GM18867 (cell line): Measurements from ENCODE around the gene ARHGAP32.
"Not testable (repeated sequence)": the region's sequence is repeated elsewhere in the genome, so short reads cannot be mapped to it uniquely, and the experiment has no call there.

Experiments used
- ATAC-seq: cut with Tn5 transposase; IDR thresholded peaks from one replicate; pipeline ENCODE4 v1.9.1; 2021; ENCODE audit warnings: mild to moderate bottlenecking, moderate library complexity; ENCODE audit not compliant: unreplicated experiment

The ARHGAP32 gene

DNA sequence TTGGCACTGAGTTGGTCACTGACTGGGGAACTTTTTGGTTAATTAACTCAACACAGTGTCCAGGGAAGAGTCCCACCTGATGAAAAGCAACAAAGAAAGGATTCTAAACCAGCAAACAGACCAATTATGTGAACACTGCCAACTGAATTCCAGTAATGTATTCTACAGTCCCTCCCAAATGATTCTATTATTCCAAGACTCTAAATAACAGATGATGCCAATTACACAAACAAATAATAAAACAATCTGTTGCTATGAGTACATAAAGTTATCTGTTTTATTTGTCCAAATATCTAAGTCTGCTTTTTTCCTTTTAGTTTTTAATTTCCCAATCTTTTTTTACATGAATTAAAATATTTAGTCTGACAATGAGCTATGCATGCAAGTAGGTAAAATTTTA lies 151.2 kb downstream of the ARHGAP32 start:
- ATAC-seq, result no peak

DNA sequence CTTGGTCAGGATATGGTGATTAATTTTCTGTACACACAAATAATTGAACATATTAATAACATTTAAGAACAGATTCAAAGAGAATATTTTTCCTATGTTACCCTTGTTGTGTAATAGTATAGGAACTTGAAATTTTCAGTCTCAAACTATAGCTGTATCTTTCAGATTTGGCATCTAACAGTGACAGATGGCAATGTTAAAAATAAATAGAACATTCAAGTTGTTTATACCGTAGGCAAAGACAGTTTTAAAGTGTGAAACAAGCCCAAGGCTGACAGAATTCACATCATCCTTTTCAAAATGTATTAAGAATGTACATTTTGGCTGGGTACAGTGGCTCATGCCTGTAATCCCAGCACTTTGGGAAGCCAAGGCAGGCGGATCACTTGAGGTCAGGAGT lies 156.9 kb downstream of the ARHGAP32 start:
- ATAC-seq, result no peak

DNA sequence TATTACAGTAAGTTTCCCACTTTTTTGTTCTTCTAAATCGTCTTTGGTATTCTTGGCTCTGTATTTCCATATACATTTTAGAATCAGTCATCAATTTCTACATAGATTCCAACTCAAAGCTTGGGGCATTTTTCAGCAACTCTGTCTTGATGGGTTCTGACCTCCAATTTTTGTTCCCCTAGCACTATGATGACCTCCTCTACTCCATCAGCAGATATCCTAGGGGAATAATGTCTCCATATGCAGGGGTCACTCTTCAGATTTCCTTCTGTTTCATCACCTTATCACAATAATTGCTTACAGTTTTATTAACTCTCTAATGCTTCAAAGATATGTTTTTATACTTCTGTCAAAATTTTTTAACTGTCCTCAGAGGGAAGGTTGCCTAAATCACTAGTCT lies 158.1 kb downstream of the ARHGAP32 start:
- no peak for ATAC-seq

DNA sequence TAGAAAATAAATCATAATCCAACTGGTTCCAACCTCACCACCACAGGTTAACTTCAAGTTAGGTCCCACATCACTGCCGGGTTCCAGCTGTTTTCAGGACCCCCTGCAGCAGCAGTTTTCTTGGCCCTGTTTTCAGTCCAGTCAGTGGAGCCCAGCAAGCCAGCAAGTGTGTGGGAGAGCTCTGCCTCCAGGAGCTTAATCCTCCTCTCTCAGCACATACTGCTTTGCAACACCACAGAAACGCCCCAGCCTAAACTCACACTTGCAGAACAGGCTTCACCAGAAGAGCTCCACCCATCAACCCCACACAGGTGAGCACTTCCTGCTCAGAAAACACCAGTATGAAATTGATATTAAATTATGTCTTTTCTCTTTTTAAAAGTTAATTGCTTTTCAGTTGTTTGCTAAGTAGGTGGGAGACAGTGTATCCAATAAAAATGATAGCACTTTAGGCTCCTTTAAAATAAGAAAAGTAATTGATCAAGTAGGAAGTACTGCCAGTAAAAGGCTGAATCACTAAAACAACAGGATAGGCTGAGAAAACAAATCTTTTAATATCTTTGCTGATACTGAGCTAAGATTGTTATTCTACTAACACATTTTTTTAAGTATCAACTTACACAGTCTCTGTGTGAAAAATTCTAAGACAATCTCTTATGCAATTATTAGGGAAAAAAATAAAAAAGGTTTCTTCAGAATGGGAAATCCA lies 168.0 kb downstream of the ARHGAP32 start:
- ATAC-seq, result no peak

DNA sequence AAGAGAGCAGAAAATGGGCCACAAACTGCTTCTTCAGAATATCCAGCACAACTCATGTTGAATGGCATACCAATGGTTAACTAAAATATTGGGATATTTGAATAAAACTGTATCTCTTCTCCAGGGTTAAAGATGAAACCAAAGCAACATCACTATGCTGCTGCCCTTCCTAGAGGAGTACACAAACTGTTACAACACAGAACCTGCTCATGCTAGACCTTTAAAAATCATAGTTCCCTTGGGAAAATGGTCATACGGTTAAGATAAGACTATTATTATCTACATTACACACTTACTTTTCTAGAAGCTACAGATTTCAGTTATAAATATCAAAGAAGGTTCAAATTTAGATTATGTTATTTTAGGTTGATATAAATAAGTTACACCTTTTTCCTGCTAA lies 170.8 kb downstream of the ARHGAP32 start:
- no peak for ATAC-seq

DNA sequence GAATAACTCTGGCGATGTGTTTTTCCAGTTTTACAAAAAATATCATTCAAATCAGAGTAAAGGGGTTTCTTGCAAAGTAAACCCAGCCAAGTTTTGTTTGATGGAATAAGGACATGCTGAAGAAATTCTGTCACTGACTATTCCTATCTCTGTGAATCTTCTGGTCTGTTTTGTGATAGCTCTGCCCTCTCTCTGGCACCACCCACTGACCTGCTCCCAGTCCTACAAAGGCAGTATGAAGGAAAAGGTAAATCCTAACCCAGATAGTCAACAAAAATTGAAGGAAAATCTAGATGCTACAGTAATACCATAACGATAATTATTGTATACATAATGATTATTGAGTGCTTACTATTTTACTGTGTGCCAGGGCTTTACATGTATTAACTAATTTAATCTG lies 173.1 kb downstream of the ARHGAP32 start:
- ATAC-seq, result no peak

DNA sequence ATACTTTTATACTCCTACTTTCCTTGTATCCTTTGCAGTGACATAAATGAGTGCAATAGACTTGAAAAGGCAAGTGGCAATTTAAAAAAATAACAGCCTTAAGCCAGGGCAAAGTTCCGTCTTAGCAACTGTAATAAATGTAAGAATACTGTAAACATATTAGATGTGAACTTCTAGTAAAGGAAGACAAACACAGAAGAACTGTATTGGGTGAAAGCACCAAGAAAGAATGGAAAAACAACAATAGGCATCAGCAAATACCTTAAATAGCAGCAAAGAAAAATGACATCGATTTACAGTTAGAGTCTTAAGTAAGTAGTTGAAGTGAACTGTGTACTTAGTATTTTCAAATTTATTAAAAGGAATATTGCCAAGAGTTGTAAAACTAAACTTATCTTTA lies 174.0 kb downstream of the ARHGAP32 start:
- ATAC-seq, result no peak

DNA sequence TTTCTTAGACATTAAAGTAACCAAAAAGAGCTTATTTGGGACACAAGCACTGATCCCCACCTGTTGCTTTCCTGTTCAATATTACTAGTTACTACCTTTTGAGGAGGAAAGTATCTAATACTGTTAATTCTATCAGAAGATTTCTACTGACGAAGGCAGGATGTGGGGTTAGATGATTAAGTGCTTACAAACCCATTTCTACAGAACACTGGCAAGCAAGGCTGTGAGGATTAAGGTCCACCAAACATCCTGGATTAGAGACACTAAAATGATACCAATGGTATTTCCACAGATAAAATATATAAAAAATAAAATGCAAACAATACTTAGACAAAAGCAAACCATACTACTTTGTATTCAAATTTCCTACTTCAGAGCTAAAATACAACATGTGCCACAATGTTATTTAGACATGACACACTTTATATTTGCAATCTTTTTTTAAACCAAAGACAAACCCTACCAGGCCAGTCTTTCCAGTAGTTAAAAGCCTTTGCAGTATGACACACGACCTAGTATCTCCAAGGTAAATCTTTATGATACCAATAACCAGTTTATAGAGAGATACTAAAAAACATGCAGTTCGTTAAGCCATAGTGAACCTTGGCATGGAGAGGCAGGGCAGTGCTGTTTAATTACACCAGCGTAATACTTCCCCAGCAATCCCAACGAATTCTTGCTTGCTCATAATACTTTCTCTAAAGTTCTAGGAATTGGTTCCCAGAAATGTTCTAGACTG lies 178.2 kb downstream of the ARHGAP32 start:
- ATAC-seq, result no peak

DNA sequence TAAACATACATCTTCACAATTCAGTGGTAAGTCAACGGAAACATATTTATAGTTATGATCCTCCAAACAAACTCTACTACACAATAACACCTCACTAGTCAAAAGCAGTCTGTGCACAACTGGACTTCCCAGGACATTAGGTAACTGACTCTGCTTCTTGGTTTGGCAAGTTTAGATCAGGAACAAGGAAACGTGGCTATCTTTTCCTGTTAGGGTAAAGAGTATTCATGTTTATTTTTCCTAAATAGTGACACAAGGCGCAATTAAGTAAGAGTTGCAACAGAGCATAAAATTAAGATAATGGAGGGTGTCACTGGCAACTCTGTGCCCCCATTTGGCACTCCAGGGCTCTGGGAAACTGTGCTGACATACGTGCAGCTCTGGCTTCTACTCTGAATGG lies 179.2 kb downstream of the ARHGAP32 start:
- no peak for ATAC-seq

DNA sequence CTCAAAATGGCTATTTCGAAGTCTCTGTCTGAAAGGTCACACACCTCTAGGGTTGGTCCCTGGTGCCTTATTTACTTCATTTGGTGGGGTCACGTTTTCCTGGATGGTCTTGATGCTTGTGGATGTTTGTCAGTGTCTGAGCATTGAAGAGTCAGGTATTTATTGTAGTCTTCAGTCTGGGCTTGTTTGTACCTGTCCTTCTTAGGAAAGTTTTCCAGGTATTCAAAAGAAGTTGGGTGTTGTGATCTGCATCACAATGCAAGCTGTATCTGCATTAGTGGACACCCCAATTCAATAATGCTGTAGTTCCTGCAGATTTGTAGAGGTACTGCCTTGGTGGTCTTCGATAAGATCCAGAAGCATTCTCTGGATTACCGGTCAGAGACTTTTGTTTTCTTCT lies 186.0 kb downstream of the ARHGAP32 start:
- no peak for ATAC-seq

DNA sequence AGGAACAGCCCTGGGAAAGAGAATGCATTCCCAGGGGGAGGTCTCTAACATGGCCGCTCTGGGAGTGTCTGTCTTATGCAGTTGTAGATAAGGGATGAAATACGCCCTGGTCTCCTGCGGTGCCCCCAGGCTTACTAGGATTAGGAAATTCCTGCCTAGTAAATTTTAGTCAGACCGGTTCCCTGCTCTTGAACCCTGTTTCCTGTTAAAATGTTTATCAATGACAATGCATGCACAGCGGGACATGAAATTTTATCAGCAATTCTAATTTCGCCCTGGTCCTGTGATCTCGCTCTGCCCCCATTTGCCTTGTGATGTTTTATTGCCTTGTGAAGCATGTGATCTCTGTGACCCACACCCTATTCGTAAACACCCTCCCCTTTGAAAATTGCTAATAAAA lies 193.0 kb downstream of the ARHGAP32 start:
- ATAC-seq, result not testable (repeated sequence)

DNA sequence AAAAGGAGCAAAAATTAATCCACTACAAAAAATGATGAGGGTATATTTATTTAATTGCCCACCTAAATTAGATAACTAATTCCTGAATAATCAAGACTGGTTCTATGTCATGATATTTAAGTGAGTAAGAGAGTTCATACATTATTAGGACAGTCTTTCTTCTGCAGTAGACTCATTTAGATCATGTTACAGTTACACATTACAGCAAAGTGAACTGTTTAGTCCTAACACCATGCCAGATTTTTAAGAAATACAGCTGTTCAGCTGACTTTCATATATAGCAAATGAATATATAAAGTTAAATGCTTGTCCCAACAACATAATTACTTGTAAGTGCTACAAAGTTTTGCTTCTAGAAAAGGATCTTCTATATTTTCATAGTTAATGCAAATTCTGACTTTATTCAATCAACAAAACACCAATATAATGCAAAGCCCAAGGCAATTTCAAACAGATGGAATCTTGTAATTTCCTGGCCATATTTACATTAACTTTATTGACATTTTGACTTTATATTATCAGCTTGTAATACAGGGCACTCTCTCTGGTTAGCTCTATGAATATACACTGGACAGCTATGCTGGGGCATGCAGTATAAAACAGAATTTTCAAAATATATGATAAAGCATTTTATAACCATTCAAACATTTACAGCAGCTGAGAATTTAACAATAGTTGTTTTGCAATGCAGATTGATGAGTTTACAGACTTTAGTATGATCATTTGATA lies 203.7 kb downstream of the ARHGAP32 start:
- no peak for ATAC-seq

DNA sequence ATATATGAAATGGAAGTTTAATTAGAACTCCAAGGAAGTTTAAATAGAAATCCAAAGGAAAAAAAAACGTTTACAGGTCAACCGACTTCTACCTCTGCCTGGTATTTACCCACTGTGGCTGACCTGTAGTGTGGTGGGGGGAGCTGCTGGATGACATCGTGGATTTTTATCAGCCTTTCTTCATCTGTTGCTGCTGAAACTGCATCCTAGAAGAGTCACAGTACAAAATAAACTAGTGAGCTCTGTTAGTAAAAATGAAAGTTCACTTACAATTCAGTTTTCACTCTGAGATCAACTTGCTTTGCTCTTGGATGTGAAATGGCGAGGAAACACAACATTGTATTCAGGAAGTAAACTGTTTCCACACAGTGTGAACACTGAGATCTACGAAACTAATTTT lies 206.2 kb downstream of the ARHGAP32 start:
- ATAC-seq, result no peak

DNA sequence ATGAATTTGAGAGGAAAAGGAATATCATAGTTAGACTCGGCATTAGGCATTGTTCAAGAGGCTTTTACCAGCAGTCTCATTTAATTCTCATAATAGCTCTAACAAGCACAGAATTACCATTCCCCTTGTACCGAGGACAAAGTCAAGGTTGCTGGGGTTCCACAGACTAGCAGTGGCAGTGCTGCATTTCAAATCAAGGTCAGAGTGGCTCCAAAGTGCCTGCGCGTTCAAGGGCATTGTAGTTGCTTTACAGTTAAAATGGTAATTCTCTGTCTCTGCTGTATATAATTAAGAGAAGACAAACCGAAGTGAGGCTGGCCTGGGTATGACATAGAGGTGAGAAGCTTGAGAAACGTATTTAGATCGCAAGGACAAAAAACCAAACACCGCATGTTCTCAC lies 209.1 kb downstream of the ARHGAP32 start:
- ATAC-seq, result no peak

DNA sequence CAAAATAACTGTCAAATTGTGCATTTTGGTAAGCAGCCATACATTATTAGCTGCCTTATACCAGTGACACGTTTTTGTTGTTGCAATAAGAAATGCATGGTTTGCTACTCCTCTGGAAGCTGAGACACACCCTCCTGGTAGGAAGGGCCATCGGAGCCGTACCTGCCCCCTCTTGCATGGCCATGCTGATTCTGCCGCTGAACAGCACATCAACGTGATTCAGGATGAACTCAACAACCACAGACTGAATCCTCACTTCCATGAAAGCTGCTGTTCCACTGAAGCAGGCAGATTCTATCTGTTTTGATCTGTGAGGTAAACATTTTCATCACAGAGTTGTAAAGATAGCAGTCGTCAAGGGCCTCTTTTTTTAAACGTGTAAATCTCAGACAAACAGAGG lies 210.9 kb downstream of the ARHGAP32 start:
- no peak for ATAC-seq

DNA sequence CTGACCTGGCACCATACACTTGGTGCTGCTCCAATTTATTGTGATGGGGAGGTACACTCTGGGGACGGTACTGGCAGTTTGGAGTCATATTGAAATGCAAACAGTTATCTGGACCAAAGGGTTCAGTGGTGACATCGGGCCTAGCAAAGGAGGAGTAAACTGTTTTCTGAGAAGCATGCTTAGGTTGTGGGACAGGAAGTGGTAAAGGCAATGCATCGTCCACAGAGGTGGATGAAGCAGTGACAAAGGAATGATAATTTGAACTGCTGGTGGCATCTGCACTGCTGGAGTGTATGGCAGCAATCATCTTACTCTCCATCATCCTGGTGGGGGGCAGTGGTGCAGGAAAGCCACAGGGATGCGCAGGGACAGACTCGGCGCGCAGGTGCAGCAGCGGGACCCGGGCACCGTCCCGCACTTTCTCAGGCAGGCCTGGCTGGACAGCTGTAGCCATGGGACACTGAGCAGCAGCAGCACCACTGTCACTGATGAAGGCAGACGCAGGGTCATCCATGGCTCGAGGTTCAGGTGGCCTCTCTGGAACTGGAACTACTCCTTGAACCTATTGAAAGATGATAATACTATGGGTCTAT lies 221.4 kb downstream of the ARHGAP32 start:
- no peak for ATAC-seq

DNA sequence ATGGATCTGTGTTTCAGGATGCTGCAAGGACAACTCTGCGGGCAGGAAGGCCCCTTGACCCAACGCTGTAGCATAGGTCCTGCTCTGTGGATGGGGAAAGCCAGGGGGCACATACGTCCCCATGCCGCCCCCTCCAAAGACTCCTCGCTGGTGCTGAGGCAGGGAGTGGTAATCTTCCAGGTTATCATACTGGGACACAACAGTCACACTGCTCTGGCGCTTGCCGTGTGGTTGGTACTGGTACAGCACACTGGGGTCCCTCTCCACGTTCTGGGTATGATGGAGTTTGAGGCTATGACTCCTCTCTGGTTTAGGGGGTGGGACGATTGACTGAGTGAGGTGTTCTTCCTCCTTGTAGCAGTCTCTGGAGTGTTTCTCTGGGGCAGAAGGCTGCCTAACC lies 223.2 kb downstream of the ARHGAP32 start:
- no peak for ATAC-seq

DNA sequence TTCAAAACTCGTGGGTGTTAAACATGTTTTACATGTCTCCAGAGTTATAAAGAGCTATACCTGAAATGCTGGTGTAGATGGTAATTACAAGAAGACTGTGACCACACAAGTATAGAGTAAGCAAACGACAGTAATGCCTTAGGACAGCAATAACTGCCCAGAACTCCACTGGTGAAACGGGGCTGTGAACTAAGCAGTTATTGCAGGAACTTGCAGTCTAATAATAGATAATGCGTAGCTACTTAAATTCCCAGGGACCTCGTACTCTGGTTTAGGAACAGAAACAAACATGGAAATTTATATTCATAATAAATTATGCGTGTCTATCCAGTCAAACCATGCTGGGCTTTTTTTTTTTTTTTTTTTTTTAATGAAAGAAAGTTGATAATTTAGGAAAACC lies 224.5 kb downstream of the ARHGAP32 start:
- ATAC-seq, result no peak

DNA sequence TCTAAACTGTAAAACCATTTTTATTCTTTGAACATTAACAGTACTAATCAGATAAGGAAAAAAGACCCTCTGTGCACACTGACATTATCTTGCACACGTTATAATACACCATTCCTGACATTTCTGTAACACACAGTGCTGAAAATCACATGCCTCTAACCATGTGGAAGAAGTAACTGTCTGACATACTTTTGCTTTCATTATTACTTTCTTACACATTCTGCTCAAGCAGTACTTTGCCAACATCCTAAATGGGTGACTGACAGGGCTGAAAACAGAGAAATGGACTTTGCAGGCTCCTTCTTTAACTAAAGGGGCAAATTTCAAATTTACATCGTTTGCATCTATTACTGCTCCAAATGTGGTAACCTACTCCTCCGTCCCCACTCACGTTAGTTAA lies 226.6 kb downstream of the ARHGAP32 start:
- ATAC-seq, result peak; percentile 95

DNA sequence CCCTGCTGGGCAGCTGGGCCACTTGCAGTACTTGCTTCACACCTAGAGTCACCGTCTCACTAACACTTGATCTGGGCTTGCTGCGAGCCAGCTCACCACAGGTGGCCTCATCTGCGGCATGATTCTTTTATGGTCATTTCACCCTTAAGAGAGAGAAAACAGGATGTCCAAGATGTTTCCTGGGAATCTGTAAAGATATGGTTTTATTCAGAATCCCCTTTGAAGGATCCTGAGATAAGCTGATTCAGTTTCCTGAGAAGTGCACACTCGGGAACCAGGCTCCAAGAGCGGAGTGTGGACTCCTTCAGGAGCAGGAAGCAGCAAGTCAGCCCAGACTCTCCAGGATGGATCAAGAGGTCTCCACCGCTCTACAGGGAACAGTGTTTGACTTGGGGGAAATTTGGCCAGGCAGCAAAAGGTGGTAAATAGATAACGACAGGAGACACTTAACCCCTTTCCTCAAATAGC lies 227.6 kb downstream of the ARHGAP32 start:
- no peak for ATAC-seq

DNA sequence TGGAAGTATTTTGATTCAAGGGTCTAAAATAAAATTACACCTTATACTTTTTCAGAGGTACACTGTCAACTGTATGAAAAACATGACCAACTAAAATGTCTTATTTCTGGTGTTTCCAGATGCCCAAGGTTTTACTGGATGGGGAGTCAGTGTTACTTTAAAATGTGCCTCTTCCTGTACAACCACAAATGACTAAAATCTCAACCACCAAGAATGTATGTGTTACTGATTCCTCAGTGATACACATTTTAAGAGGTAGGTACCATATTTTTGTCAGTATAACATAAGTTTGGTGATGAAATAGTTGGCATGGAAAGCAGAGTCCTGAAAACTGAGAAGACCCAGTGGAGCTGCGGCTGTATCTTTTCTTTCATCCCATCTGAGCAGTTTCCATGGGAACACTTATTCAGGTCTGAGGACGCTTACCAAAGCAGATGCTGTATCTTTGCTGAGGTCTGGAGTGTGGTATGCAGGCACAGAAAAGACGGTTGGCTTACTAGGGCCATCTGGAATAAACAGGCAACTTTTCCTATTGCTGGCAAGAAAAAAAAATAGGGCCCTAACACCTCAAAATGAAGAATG lies 228.3 kb downstream of the ARHGAP32 start:
- no peak for ATAC-seq
